ENCODE measurements around the gene FUT4.

GRCh38 chr11:94524341-94524740 is 19.4 kb upstream of the FUT4 start:
- no peak for TF ChIP-seq GATA2 (IDR thresholded peaks at IDR 0.05; ENCODE audit: low read depth, low read length)
- no peak for TF ChIP-seq GATA3 (IDR thresholded peaks at IDR 0.05; ENCODE audit: low read depth, low read length)

Measured in SH-SY5Y (cell line).